ENCODE measurements around the gene IRF3. TPM values are rescaled to one million over a fixed set of nuclear protein-coding genes. Genes with fewer than 3 reads are reported as not detected.

The IRF3 gene
- total and polyA plus RNA-seq, 2 of the 4 experiments (the other 2 are of a cell fraction): 39.6 to 65.2 TPM

GRCh38 chr19:49651029-49651819, 14.4 kb downstream of the IRF3 start:
- Histone ChIP-seq H3K79me1 (ENCODE audit: low read depth in 1 of 2, low read length in 2 of 2) (peaks cover 32 to 64% of the 10 kb centered on the region in 2 experiments), H2BK20ac (ENCODE audit: low read depth, low read length) (no peak overlapping the region), H3K9me3 (ENCODE audit: control insufficient read depth, insufficient read depth, low read length) (no peaks in the 10 kb centered on the region), H3K23ac (ENCODE audit: low read depth, low read length) (no peak overlapping the region), H3K9ac (ENCODE audit: low read depth, low read length) (no peak overlapping the region), H4K91ac (ENCODE audit: insufficient read depth, low read depth, low read length) (no peak overlapping the region), H4K5ac (ENCODE audit: low read depth, low read length) (no peak overlapping the region), H3K4me1 (ENCODE audit: control insufficient read depth, insufficient read depth, low read length) (no peaks in the 10 kb centered on the region), H3K4me2 (ENCODE audit: low read depth, low read length) (no peak overlapping the region), H4K8ac (ENCODE audit: low read depth in 2 of 2, low read length in 2 of 2) (no peak overlapping the region), H3K4ac (ENCODE audit: low read depth, low read length) (no peak overlapping the region), H3K14ac (replicated peaks; ENCODE audit: low read depth, low read length) (no peak overlapping the region), H3K27me3 (ENCODE audit: control insufficient read depth, insufficient read depth, low read length) (no peaks in the 10 kb centered on the region), H2BK120ac (ENCODE audit: low read depth, low read length) (no peak overlapping the region), H2AK5ac (ENCODE audit: low read depth, low read length) (no peak overlapping the region), H3K36me3 (ENCODE audit: control insufficient read depth, insufficient read depth, low read length) (peaks cover 78% of the 10 kb centered on the region), H3K18ac (ENCODE audit: low read depth, low read length) (no peak overlapping the region), H2BK15ac (ENCODE audit: low read depth, low read length) (no peak overlapping the region), H4K20me1 (ENCODE audit: insufficient read depth, low read length) (peaks cover 35% of the 10 kb centered on the region), H3K27ac (ENCODE audit: insufficient read depth, low read length) (no peak overlapping the region), H2AK9ac (replicated peaks; ENCODE audit: low read depth, low read length, poor library complexity) (no peak overlapping the region), H3K56ac (ENCODE audit: extremely low read depth, insufficient read depth, low read length) (no peak overlapping the region), H2BK5ac (ENCODE audit: low read depth, low read length, poor library complexity, severe bottlenecking) (no peak overlapping the region), H3K9me1 (ENCODE audit: insufficient read depth, low read length) (no peaks in the 10 kb centered on the region), H3K4me3 (ENCODE audit: insufficient read depth, low read depth, low read length) (no peak overlapping the region), H2AFZ (replicated peaks; ENCODE audit: low read length, poor library complexity) (no peak overlapping the region)
- in situ Hi-C loops (cut with MboI; ENCODE audit: low sequenced_read_pairs) (no loop called here), intact Hi-C loops (cut with micrococcal nuclease) (no loop called here), dilution Hi-C loops (cut with HindIII; ENCODE audit: low sequenced_read_pairs, unreplicated experiment) (no loop called here)
- CTCF ChIA-PET: no interaction called here
- no peak for ATAC-seq (ENCODE audit: low read depth)
- POLR2A ChIA-PET (ENCODE audit: unreplicated experiment): no interaction called here
- WGBS, 2 experiments (ENCODE audit: extremely low coverage in 2 of 2, insufficient read length in 1 of 2): 97% methylated on average over 33 of the region's 72 CpGs; no CpG with 5 or more reads in 1 of the 2 experiments
- no peak for DNase-seq
- no TSS peak for BruUV-seq (replicated peaks)
- TF ChIP-seq NFE2L2 (IDR thresholded peaks at IDR 0.05; ENCODE audit: low read depth, low read length) (no peak), MAFK (IDR thresholded peaks at IDR 0.05; ENCODE audit: low read depth, low read length) (no peak), USF2 (IDR thresholded peaks at IDR 0.05; ENCODE audit: low read depth, low read length) (no peak), MXI1 (IDR thresholded peaks at IDR 0.05; ENCODE audit: borderline replicate concordance, low read depth, low read length) (no peak), POLR2A (IDR thresholded peaks at IDR 0.05; ENCODE audit: low read depth, low read length) (no peak), RCOR1 (IDR thresholded peaks at IDR 0.05; ENCODE audit: insufficient replicate concordance, low read length) (no peak), BHLHE40 (IDR thresholded peaks at IDR 0.05; ENCODE audit: low read depth, low read length) (no peak), RFX5 (IDR thresholded peaks at IDR 0.05; ENCODE audit: low read depth, low read length) (no peak), CHD1 (IDR thresholded peaks at IDR 0.05; ENCODE audit: low read depth, low read length) (no peak)
- TF ChIP-seq, protein P1, sequence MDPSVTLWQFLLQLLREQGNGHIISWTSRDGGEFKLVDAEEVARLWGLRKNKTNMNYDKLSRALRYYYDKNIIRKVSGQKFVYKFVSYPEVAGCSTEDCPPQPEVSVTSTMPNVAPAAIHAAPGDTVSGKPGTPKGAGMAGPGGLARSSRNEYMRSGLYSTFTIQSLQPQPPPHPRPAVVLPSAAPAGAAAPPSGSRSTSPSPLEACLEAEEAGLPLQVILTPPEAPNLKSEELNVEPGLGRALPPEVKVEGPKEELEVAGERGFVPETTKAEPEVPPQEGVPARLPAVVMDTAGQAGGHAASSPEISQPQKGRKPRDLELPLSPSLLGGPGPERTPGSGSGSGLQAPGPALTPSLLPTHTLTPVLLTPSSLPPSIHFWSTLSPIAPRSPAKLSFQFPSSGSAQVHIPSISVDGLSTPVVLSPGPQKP (IDR thresholded peaks at IDR 0.05; ENCODE audit: borderline replicate concordance, low read depth, low read length): no peak

Measured in IMR-90 (cell line).